GM21576 (cell line): ENCODE data around the gene SIGLEC10.
A peak's percentile ranks its signal among the peaks of the same experiment; 100 is the strongest.
"Not testable (repeated sequence)": the region's sequence is repeated elsewhere in the genome, so short reads cannot be mapped to it uniquely, and the experiment has no call there.

Experiments
- ATAC-seq: cut with Tn5 transposase; IDR thresholded peaks from one replicate; pipeline ENCODE4 v1.9.1; 2021; ENCODE audit warnings: mild to moderate bottlenecking, moderate library complexity; ENCODE audit not compliant: unreplicated experiment

The SIGLEC10 gene

GRCh38 chr19:51397453-51397852 is 20.0 kb downstream of the SIGLEC10 start:
- not testable (repeated sequence) for ATAC-seq

GRCh38 chr19:51396175-51396574 is 21.3 kb downstream of the SIGLEC10 start:
- no peak for ATAC-seq

- peak; percentile 79 for ATAC-seq
Measured at GRCh38 chr19:51394050-51394836, 23.2 kb downstream of the SIGLEC10 start.

- no peak for ATAC-seq
Measured at GRCh38 chr19:51392701-51393100, 24.7 kb downstream of the SIGLEC10 start.

GRCh38 chr19:51391073-51391611 is 26.3 kb downstream of the SIGLEC10 start:
- no peak for ATAC-seq

- no peak for ATAC-seq
Measured at GRCh38 chr19:51389143-51389542, 28.3 kb downstream of the SIGLEC10 start.

GRCh38 chr19:51387924-51388389 is 29.5 kb downstream of the SIGLEC10 start, which contains the start of gene LIM2:
TSS of gene LIM2 (minus strand) at chr19:51387974. CDS start at chr19:51387443, 531 bp downstream.
- no peak for ATAC-seq

- ATAC-seq, result no peak
Measured at GRCh38 chr19:51386882-51387520, 30.4 kb downstream of the SIGLEC10 start.

GRCh38 chr19:51382004-51382403 is 35.4 kb downstream of the SIGLEC10 start:
- no peak for ATAC-seq

- no peak for ATAC-seq
Measured at GRCh38 chr19:51380379-51380778, 37.1 kb downstream of the SIGLEC10 start.

- no peak for ATAC-seq
Measured at GRCh38 chr19:51377422-51377821, 40.0 kb downstream of the SIGLEC10 start.

- no peak for ATAC-seq
Measured at GRCh38 chr19:51375504-51376221, 41.8 kb downstream of the SIGLEC10 start.

- ATAC-seq, result no peak
Measured at GRCh38 chr19:51372649-51373504, 44.6 kb downstream of the SIGLEC10 start, which contains the start of gene NKG7. TSS of gene NKG7 (minus strand) at chr19:51372654. CDS start at chr19:51372535, 119 bp downstream.

GRCh38 chr19:51372021-51372648 is 45.3 kb downstream of the SIGLEC10 start:
- ATAC-seq, result no peak

GRCh38 chr19:51371186-51371690 is 46.2 kb downstream of the SIGLEC10 start:
- no peak for ATAC-seq

GRCh38 chr19:51370230-51370629 is 47.2 kb downstream of the SIGLEC10 start:
- no peak for ATAC-seq

- ATAC-seq, result no peak
Measured at GRCh38 chr19:51368366-51369282, 48.8 kb downstream of the SIGLEC10 start, which contains the start of gene CLDND2. TSS of gene CLDND2 (minus strand) at chr19:51369003. CDS start at chr19:51368577, 426 bp downstream.
